ENCODE data around the gene SLC39A6. TPM values are rescaled to one million over a fixed set of nuclear protein-coding genes. Genes with fewer than 3 reads are reported as not detected.
A peak's percentile ranks its signal among the peaks of the same experiment; 100 is the strongest.

The SLC39A6 gene
- total and polyA plus RNA-seq, 2 of the 13 experiments (the other 11 are each of a cell fraction or from before 2014, with no cell fraction given) = 41.7 to 59.2 TPM

GRCh38 chr18:36067055-36067957 lies 61.8 kb downstream of the SLC39A6 start, which contains the start of gene RPRD1A (continued):
- no peak for TF ChIP-seq GTF3A (CRISPR knock-in tag; conservative IDR thresholded peaks at IDR 0.05)
- peak; percentile 79; the same call in 1 of the 2 replicates for TF ChIP-seq DNMT1 (CRISPR knock-in tag; IDR thresholded peaks at IDR 0.05)
- TF ChIP-seq ZFAT (CRISPR knock-in tag; conservative IDR thresholded peaks at IDR 0.05) = no peak
- TF ChIP-seq NR3C1 (CRISPR knock-in tag; IDR thresholded peaks at IDR 0.05) = no peak
- TF ChIP-seq HOXA3 (CRISPR knock-in tag; IDR thresholded peaks at IDR 0.05) = peak; percentile 99
- TF ChIP-seq ZNF121 (CRISPR knock-in tag; IDR thresholded peaks at IDR 0.05) = no peak
- TF ChIP-seq TSC22D2 (CRISPR knock-in tag; IDR thresholded peaks at IDR 0.05; ENCODE audit: borderline replicate concordance) = no peak; the same call in 1 of the 2 replicates
- TF ChIP-seq EZH2 (conservative IDR thresholded peaks at IDR 0.05; ENCODE audit: low read depth, low read length) = no peak
- no peak for TF ChIP-seq NCOA2 (CRISPR knock-in tag; IDR thresholded peaks at IDR 0.05)
- no peak for TF ChIP-seq CERS6 (CRISPR knock-in tag; IDR thresholded peaks at IDR 0.05)
- TF ChIP-seq ETS1 (CRISPR knock-in tag; IDR thresholded peaks at IDR 0.05) = no peak
- TF ChIP-seq ZNF552 (CRISPR knock-in tag; IDR thresholded peaks at IDR 0.05; ENCODE audit: borderline replicate concordance) = 0 out of 2 replicates have a peak, but pooled peaks have one; percentile 61
- peak; percentile 75 to 76; a peak in 3 of 4 replicates for TF ChIP-seq HMGXB4 (CRISPR knock-in tag; IDR thresholded peaks at IDR 0.05; ENCODE audit: borderline replicate concordance in 1 of 2, low read depth in 1 of 2)
- no peak for TF ChIP-seq SRF (IDR thresholded peaks at IDR 0.05; ENCODE audit: low read depth, low read length)
- peak; percentile 79; the same call in 1 of the 2 replicates for TF ChIP-seq ZBTB26 (CRISPR knock-in tag; IDR thresholded peaks at IDR 0.05; ENCODE audit: borderline replicate concordance)
- no peak for TF ChIP-seq ZNF879 (CRISPR knock-in tag; IDR thresholded peaks at IDR 0.05)
- peak; percentile 65; the same call in 1 of the 2 replicates for TF ChIP-seq E2F2 (CRISPR knock-in tag; IDR thresholded peaks at IDR 0.05; ENCODE audit: borderline replicate concordance)
- peak; percentile 83; the same call in 1 of the 2 replicates for TF ChIP-seq ZNF709 (CRISPR knock-in tag; IDR thresholded peaks at IDR 0.05)
- TF ChIP-seq TFAP4 (IDR thresholded peaks at IDR 0.05; ENCODE audit: borderline replicate concordance, low read depth) = no peak; the same call in 1 of the 2 replicates
- TF ChIP-seq DDIT3 (CRISPR knock-in tag; IDR thresholded peaks at IDR 0.05) = no peak
